Erythroblast (primary cell): ENCODE measurements around the gene KMT2D.

Source experiments
- GATA1 ChIP-seq: IDR thresholded peaks from 2 replicates; pipeline ENCODE4 v1.6.1; 2011; ENCODE audit warnings: low read depth, mild to moderate bottlenecking, control low read depth, low read length, moderate library complexity
- POLR2A ChIP-seq: IDR thresholded peaks from 2 replicates; pipeline ENCODE4 v1.6.1; 2011; ENCODE audit warnings: mild to moderate bottlenecking, low read length

- TF ChIP-seq POLR2A (no peak), GATA1 (no peak)
Observed at GRCh38 chr12:49059045-49059298, 1.6 kb downstream of the KMT2D start.
